Measurements from ENCODE around the gene C1orf226.

C1orf226 gene

DNA sequence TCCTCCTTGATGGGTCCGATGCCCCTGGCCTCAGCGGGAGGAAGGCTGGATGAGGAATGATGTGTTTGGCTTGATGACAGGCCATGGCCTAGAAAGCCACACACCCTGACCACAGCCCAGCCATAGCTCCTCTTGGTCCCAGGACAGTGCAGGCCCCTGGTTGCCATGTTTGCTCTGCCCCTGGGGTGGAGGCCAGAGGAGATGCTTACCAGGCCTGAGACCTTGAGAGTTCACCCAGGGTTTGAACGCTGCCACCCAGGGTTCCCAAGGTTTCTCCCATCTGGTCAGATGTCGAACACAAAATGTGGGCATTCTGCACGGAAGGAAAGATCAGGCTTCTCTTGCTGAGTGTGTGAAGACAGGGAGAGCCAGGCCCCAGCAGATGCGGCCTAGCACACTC lies 2.6 kb downstream of the C1orf226 start:
- no peak for DNase-seq (ENCODE audit: low read depth in 2 of 2, low spot score in 1 of 2)

- no peak for DNase-seq (ENCODE audit: low read depth in 2 of 2, low spot score in 1 of 2)
These were observed 3.2 kb downstream of the C1orf226 start for GRCh38 chr1:162384601-162385279.

- no peak for DNase-seq (ENCODE audit: low read depth in 2 of 2, low spot score in 1 of 2)
These were observed 3.7 kb downstream of the C1orf226 start for GRCh38 chr1:162385280-162385623.

GRCh38 chr1:162385702-162386101 lies 4.2 kb downstream of the C1orf226 start:
- DNase-seq (ENCODE audit: low read depth in 2 of 2, low spot score in 1 of 2): no peak

DNA sequence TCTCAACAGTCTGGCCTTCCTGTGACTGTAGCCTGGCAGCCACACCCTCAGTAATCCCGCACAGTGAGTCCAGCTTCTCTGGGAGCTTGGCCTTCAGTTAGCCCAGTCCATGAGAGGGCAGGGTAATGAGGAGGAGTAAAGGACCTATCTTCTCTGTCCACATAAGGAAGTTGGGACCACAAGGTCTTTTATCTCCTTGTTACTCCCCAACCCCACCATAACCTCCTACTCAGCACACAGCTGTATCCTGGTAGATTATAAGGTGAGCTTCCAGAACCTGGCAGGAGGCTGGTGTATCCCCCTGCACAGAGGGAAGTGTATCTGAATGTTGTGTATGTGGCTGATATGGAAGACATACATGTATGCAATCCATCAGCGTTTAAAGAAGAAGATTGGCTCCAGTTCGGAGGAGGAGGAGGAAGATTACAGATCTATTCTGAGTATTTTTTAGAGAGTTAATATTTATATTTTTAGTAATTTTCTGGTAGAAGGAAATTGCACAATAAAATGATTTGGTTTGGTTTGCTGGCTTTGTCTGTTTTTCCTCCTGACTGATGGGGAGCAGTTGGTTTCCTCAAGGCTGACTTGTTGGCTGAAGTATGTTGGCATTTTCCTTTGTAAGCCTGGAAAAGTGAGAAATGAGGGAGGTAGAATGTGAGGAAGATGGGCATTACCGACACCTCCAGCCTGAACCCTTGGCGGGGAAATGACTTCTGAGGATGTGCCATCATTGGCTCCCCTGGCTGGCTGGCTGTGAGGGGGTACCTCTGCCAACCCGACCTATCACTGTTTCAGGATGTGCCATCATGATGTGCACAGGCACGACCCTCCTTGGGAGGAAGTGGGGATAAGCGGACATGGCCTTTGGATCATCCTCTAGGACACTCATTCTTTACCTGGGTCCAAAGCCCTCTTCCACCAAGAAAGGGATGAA lies 5.0 kb downstream of the C1orf226 start:
- no peak for DNase-seq (ENCODE audit: low read depth in 2 of 2, low spot score in 1 of 2)

- no peak for DNase-seq (ENCODE audit: low read depth in 2 of 2, low spot score in 1 of 2)
These were observed 5.9 kb downstream of the C1orf226 start for GRCh38 chr1:162387226-162388082.

DNA sequence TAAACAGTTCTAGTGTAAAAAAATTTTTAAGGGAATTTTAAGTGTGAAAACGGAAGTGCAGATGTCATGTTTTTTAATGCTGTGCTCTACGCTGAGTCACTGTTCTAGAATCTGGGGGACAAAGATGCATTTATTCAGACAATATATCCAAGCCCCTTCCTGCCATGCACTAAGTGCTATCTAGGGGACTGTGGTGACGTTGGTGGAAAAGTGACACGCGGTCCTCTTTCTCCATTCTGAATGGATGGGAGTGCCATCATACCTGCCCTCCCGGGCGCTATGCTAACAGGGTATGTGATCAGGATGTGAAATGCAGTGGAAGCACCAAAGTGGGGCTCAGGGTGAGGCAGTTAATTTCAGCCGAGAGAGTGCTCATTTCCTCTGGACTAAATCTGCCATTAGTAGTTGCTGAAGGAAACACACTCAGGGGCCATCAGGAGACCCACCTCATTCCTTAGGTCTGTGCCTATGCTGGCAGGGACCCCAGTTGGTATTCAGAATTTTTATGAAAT lies 6.6 kb downstream of the C1orf226 start:
- DNase-seq (ENCODE audit: low read depth in 2 of 2, low spot score in 1 of 2): no peak

DNA sequence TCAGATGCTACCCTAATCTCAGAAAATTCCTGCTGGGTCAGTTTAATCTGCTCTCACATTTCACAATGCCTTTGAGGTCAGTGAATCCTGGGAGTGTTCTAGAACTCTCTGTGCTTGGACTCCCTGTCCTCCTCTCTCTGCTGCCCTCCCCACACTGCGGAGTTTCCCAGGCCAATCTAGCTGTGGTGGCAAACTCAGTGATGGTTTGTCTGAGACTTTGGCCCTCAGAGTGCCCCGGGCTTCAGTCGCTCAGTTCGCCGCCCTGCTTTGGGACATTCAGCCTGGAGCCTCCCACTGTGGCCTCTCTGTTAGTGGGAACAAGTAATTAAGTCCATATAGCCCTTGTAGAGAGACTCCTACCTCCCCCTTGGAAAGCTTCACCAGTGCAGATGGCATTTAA lies 7.1 kb downstream of the C1orf226 start:
- no peak for DNase-seq (ENCODE audit: low read depth in 2 of 2, low spot score in 1 of 2)

DNA sequence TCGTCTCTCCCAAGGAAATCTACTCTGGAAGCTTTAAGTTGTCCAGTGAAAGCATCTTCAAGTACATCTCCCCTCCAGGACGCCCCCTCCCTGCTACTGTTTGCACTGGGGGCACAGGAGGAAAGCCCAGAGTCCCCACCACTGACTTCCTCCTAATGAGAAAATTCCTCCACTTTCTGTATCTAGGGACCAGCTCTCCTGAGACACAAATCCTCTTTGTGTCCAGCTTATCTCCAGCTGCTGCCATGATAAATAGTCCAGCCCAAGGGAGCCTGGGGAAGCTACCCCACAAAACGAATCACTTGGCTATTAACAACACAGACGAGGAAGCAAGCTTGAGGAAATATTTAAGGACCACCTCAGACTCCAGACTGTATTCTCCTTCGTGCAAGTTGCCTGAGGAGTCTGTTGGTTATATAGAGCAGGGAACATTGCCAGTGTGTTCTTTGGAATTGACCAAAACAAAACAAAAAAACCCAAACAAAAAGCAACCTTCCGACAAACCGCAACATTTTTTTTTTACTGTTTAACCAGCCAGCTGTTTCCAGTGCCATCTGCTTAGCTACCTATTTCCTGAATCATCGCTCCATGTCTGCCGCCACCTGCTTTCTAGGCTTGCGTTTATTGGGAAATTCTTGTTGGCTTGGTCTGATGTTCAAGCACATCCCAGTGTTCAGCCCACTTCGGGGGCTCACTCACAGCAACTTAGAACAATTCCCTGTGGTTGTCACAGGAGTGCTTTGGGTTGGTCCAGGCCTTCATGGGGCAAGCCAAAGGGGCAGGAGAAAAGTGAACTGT lies 7.7 kb downstream of the C1orf226 start:
- DNase-seq (ENCODE audit: low read depth in 2 of 2, low spot score in 1 of 2): no peak

DNA sequence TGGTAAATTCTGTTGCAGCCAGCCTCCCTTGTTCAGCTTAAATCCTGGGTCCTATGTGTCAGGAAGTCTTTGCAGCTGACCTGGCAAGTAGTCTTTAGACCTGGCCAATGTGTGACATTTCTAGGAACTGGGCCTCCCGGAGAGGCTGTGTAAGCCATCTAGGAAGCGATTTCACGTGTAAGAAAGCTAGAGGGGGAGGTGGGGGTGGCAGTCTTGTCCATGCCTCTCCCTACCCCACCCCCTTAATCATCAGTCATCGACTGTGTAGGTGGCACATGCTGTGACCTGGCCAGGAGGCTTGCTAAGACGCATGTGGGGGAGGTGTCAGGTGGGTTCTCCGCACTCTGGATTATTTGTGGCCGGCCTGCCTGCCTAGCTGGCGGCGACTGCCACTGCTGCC lies 8.4 kb downstream of the C1orf226 start:
- DNase-seq (ENCODE audit: low read depth in 2 of 2, low spot score in 1 of 2): no peak

GRCh38 chr1:162390396-162391185 lies 9.1 kb downstream of the C1orf226 start:
- no peak for DNase-seq (ENCODE audit: low read depth in 2 of 2, low spot score in 1 of 2)

DNA sequence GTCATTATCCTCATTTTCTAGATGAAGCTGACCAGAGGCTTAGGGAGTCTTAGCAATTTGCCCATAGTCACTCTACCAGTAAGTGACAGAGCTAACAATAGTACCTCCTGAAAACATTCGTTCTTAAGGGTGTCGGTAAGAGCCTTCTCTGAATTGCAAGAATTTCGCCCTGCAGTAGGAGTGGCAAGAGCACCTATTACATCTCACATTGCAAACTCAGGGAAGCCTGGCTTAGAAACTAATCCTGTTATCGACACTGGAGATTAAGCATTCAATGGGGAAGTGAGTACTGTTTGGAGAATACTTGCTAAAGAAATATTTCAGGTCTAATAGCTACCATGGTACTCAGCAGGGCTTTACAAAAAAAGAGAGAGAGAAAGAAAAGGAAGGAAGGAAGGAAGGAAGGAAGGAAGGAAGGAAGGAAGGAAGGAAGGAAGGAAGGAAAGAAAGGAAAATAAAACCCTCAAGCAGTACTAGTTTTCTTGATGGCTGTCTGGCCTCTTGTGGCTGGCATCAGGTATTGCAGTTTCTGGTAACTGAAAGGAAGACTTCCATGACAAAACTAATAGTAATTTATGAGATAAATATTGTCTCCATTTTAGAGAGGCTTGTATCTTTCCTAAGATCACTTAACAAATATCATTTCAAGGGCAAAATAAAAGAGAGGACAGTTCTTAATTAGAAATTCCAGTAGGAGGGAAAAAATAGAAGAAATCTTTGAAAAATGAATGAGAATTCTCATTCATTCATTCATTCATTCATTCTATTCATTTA lies 10.4 kb downstream of the C1orf226 start:
- no peak for DNase-seq (ENCODE audit: low read depth in 2 of 2, low spot score in 1 of 2)

- DNase-seq (ENCODE audit: low read depth in 2 of 2, low spot score in 1 of 2): no peak
These were observed 14.8 kb downstream of the C1orf226 start for GRCh38 chr1:162396201-162396906.

GRCh38 chr1:162397039-162397448 lies 15.5 kb downstream of the C1orf226 start:
- DNase-seq (ENCODE audit: low read depth in 2 of 2, low spot score in 1 of 2): no peak

DNA sequence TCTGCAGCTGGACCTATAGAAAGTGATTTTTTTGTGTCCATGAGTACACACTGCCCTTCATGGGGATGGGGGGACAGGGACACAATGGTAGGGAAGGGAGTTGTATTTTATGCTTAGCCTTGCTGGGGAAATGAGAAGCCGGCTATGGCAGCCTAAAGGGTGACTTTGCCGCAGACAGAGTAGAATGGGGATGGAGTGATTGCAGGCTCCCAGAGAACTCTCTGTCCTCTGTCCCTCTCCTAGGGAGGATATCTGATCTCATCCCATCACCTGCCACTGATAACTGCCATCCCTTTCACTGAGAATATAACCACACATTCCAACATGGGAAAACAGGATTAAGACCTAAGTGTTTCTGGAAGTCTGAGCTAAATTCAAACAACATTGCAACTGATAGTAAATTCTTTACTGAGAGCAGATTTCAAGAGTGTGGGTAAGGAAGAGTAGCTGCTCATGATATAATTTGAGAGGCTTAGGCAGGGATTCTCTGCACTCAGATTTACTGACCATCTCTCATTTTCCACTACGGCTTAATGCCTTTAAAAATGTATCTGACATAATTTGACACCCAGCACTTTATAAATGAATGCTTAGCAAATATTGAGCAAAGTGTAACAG lies 16.5 kb downstream of the C1orf226 start:
- no peak for DNase-seq (ENCODE audit: low read depth in 2 of 2, low spot score in 1 of 2)

- DNase-seq (ENCODE audit: low read depth in 2 of 2, low spot score in 1 of 2): no peak
These were observed 17.6 kb downstream of the C1orf226 start for GRCh38 chr1:162398999-162399580.

DNA sequence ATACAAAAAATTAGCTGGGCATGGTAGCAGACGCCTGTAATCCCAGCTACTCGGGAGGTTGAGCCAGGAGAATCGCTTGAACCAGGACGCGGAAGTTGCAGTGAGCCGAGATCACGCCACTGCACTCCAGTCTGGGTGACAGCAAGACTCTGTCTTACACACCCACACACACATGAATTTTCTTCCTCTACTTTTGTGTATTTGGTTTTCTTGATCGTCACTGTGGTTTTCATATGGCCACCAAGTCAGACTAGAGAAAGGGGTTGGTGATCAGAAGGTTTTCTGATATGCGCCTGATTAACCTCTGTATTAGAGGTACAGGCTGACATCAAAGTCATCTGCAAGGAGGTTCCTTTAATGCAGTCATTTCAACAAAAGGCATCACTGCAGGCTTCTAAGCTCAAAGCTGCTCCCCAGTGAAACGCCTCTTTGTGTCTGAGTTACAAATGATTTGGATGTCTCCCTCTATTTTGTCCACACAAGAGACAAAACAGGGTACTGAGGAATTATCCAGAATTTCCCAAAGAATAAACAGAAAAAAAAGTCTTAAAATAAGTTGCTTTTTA lies 19.3 kb downstream of the C1orf226 start:
- no peak for DNase-seq (ENCODE audit: low read depth in 2 of 2, low spot score in 1 of 2)

Data from stimulated activated CD8-positive, alpha-beta memory T cell treated with anti-CD3 and anti-CD28 coated beads, Interleukin-4, amount 100 ng/mL, for 1 hour (primary cell).